NCI-H1105 (cell line): ENCODE results near the gene RPP38.

Experiments used
- DNase-seq: peaks from one replicate; lab custom pipeline; 2025; lab: John Stamatoyannopoulos, UW

The RPP38 gene

GRCh38 chr10:15152556-15152955, 55.4 kb downstream of the RPP38 start:
- no peak for DNase-seq
